HG02943 (cell line): ENCODE results near the gene RNF11.

Source experiments
- ATAC-seq: cut with Tn5 transposase; IDR thresholded peaks from one replicate; pipeline ENCODE4 v1.9.1; 2021; ENCODE audit warnings: mild to moderate bottlenecking, low read depth, moderate library complexity; ENCODE audit not compliant: unreplicated experiment

The RNF11 gene

GRCh38 chr1:51255331-51255730 lies 19.3 kb downstream of the RNF11 start:
- ATAC-seq: no peak

GRCh38 chr1:51263147-51263877 lies 27.2 kb downstream of the RNF11 start:
- no peak for ATAC-seq

- no peak for ATAC-seq
Observed at GRCh38 chr1:51264451-51264850, 28.4 kb downstream of the RNF11 start.

GRCh38 chr1:51265618-51266017 lies 29.5 kb downstream of the RNF11 start:
- no peak for ATAC-seq

GRCh38 chr1:51266181-51266580 lies 30.1 kb downstream of the RNF11 start:
- no peak for ATAC-seq

- ATAC-seq: no peak
Observed at GRCh38 chr1:51266791-51267190, 30.7 kb downstream of the RNF11 start.

- ATAC-seq: no peak
Observed at GRCh38 chr1:51268634-51269033, 32.6 kb downstream of the RNF11 start.

GRCh38 chr1:51270751-51271150 lies 34.7 kb downstream of the RNF11 start:
- ATAC-seq: no peak

GRCh38 chr1:51272916-51273315 lies 36.8 kb downstream of the RNF11 start:
- no peak for ATAC-seq

GRCh38 chr1:51274676-51275075 lies 38.6 kb downstream of the RNF11 start:
- no peak for ATAC-seq

- ATAC-seq: no peak
Observed at GRCh38 chr1:51276286-51276685, 40.2 kb downstream of the RNF11 start.

GRCh38 chr1:51280321-51280978 lies 44.4 kb downstream of the RNF11 start:
- no peak for ATAC-seq

- no peak for ATAC-seq
Observed at GRCh38 chr1:51281807-51282206, 45.7 kb downstream of the RNF11 start.

GRCh38 chr1:51282605-51283004 lies 46.5 kb downstream of the RNF11 start:
- no peak for ATAC-seq

- no peak for ATAC-seq
Observed at GRCh38 chr1:51283979-51284378, 47.9 kb downstream of the RNF11 start.

- peak; percentile 47 for ATAC-seq
Observed at GRCh38 chr1:51284487-51284954, 48.4 kb downstream of the RNF11 start.

GRCh38 chr1:51285055-51285454 lies 49.0 kb downstream of the RNF11 start:
- ATAC-seq: peak; percentile 79

- ATAC-seq: no peak
Observed at GRCh38 chr1:51287966-51288365, 51.9 kb downstream of the RNF11 start.

- no peak for ATAC-seq
Observed at GRCh38 chr1:51288578-51288977, 52.5 kb downstream of the RNF11 start.

- no peak for ATAC-seq
Observed at GRCh38 chr1:51289676-51290488, 53.8 kb downstream of the RNF11 start.

GRCh38 chr1:51290489-51290847 lies 54.4 kb downstream of the RNF11 start:
- ATAC-seq: no peak
